Brain microvascular endothelial cell (primary cell): ENCODE measurements around the gene COL27A1.

ENCODE experiments used
- DNase-seq: peaks from one replicate; pipeline ENCODE4 v3.0.0-alpha.2; 2020
- H3K27ac ChIP-seq: fragments of 250-450 bp; sonication (Bioruptor Pico); 2 replicates; pipeline ENCODE4 v1.5.1; 2020; ENCODE audit warnings: mild to moderate bottlenecking, moderate library complexity
- H3K27me3 ChIP-seq: fragments of 250-450 bp; sonication (Bioruptor Pico); replicated peaks from 2 replicates; pipeline ENCODE4 v1.5.1; 2020; ENCODE audit warnings: mild to moderate bottlenecking
- H3K36me3 ChIP-seq: fragments of 250-450 bp; sonication (Bioruptor Pico); replicated peaks from 2 replicates; pipeline ENCODE4 v1.5.1; 2020; ENCODE audit warnings: mild to moderate bottlenecking
- H3K4me3 ChIP-seq: 2 replicates; pipeline ENCODE4 v1.5.1; 2011; ENCODE audit warnings: low read depth, mild to moderate bottlenecking, control low read depth, low read length, moderate library complexity
- CTCF ChIP-seq: IDR thresholded peaks from 2 replicates; pipeline ENCODE4 v1.5.1; 2011; ENCODE audit warnings: low read depth, mild to moderate bottlenecking, moderate library complexity, low read length, control low read depth, inconsistent platforms; ENCODE audit errors: missing control alignments
- in situ Hi-C: cut with HindIII; loops from 2 replicates; pipeline ENCODE4 v1.10.0; 2017; ENCODE audit warnings: low sequenced_read_pairs, low pct_ligation_motif_present

Gene COL27A1

GRCh38 chr9:114117996-114118830 is 37.1 kb upstream of the COL27A1 start:
- in situ Hi-C loops, result no loop called here
- H3K4me3 ChIP-seq, result no peak overlapping the region
- no peak for TF ChIP-seq CTCF
- H3K36me3 ChIP-seq, result no peaks in the 10 kb centered on the region
- DNase-seq, result no peak
- H3K27ac ChIP-seq, result no peak overlapping the region
- H3K27me3 ChIP-seq, result peaks cover 26% of the 10 kb centered on the region

- no peak for TF ChIP-seq CTCF
- H3K36me3 ChIP-seq, result no peaks in the 10 kb centered on the region
- H3K27ac ChIP-seq, result no peak overlapping the region
- in situ Hi-C loops, result no loop called here
- DNase-seq, result no peak
- H3K27me3 ChIP-seq, result peaks cover 26% of the 10 kb centered on the region
- H3K4me3 ChIP-seq, result no peak overlapping the region
Measured at GRCh38 chr9:114119242-114120191, 35.8 kb upstream of the COL27A1 start.

GRCh38 chr9:114120192-114121014 is 34.9 kb upstream of the COL27A1 start:
- H3K27ac ChIP-seq, result no peak overlapping the region
- H3K27me3 ChIP-seq, result peaks cover 26% of the 10 kb centered on the region
- in situ Hi-C loops, result no loop called here
- H3K36me3 ChIP-seq, result no peaks in the 10 kb centered on the region
- no peak overlapping the region for H3K4me3 ChIP-seq
- no peak for DNase-seq
- no peak for TF ChIP-seq CTCF

- Histone ChIP-seq H3K27ac (no peak overlapping the region), H3K36me3 (no peaks in the 10 kb centered on the region), H3K4me3 (no peak overlapping the region), H3K27me3 (peaks cover 20% of the 10 kb centered on the region)
- no peak for DNase-seq
- no peak for TF ChIP-seq CTCF
- in situ Hi-C loops, result no loop called here
Measured at GRCh38 chr9:114121227-114122135, 33.9 kb upstream of the COL27A1 start.
